Cardiac muscle cell (in vitro differentiated cells and primary cell): ENCODE data around the gene CCDC134. TPM values are rescaled to one million over a fixed set of nuclear protein-coding genes. Genes with fewer than 3 reads are reported as not detected.
A peak's percentile ranks its signal among the peaks of the same experiment; 100 is the strongest.

Experiments used
- DNase-seq, 2 donors: peaks; one replicate each; pipeline versions ENCODE4 v3.0.0 to v3.0.0-alpha.2; 2010 to 2017; ENCODE audit warnings: low read depth in 1 of 2, low spot score in 1 of 2
- H3K27ac ChIP-seq: fragments of 200-600 bp; sonication (generic); 2 replicates; pipeline ENCODE4 v1.5.1; 2016
- H3K27me3 ChIP-seq: fragments of 200-600 bp; sonication (generic); 2 replicates; pipeline ENCODE4 v1.6.0; 2016; ENCODE audit warnings: control low read depth
- H3K36me3 ChIP-seq: fragments of 200-600 bp; sonication (generic); 2 replicates; pipeline ENCODE4 v1.5.1; 2016; ENCODE audit warnings: control low read depth
- H3K4me1 ChIP-seq: fragments of 200-600 bp; sonication (generic); 2 replicates; pipeline ENCODE4 v1.8.1; 2017; ENCODE audit warnings: low read depth, mild to moderate bottlenecking, mixed run types
- H3K4me3 ChIP-seq: fragments of 200-600 bp; sonication (generic); 2 replicates; pipeline ENCODE4 v1.5.1; 2016; ENCODE audit warnings: mild to moderate bottlenecking
- H3K9me3 ChIP-seq: fragments of 200-600 bp; sonication (generic); 2 replicates; pipeline ENCODE4 v1.5.1; 2017; ENCODE audit warnings: low read depth, mild to moderate bottlenecking, control low read depth
- CTCF ChIP-seq: IDR thresholded peaks from 2 replicates; pipeline ENCODE4 v1.5.1; 2012; ENCODE audit warnings: low read depth, mild to moderate bottlenecking, low read length
- polyA plus RNA-seq: library from polyadenylated mRNA; unstranded; fragments of >200 nt; fragmentation: Nextera tagmentation; extraction: Ambion mirVana; gene quantifications from 2 replicates; pipeline ENCODE4 v1.2.1, GENCODE V29; 2016
- total RNA-seq: library from RNA; depleted of rRNA; stranded (reverse); fragments of >200 nt; gene quantifications from 2 replicates; pipeline ENCODE4 v1.2.3, GENCODE V29; 2016

Gene CCDC134
- total and polyA plus RNA-seq, 2 experiments from 2014 or later, result 11.5 to 19.3 TPM

- Histone ChIP-seq H3K9me3 (no peaks in the 10 kb centered on the region), H3K36me3 (no peaks in the 10 kb centered on the region), H3K27me3 (no peaks in the 10 kb centered on the region), H3K4me1 (no peaks in the 10 kb centered on the region), H3K27ac (no peak overlapping the region), H3K4me3 (no peak overlapping the region)
- no peak for DNase-seq
- TF ChIP-seq CTCF, result no peak
These were observed 13.1 kb upstream of the CCDC134 start for GRCh38 chr22:41787331-41787730.

- H3K27ac ChIP-seq, result no peak overlapping the region
- no peaks in the 10 kb centered on the region for H3K27me3 ChIP-seq
- H3K4me3 ChIP-seq, result no peak overlapping the region
- TF ChIP-seq CTCF, result no peak
- no peaks in the 10 kb centered on the region for H3K4me1 ChIP-seq
- no peaks in the 10 kb centered on the region for H3K36me3 ChIP-seq
- no peak for DNase-seq
- no peaks in the 10 kb centered on the region for H3K9me3 ChIP-seq
These were observed 6.6 kb upstream of the CCDC134 start for GRCh38 chr22:41793871-41794270.

- no peaks in the 10 kb centered on the region for H3K9me3 ChIP-seq
- no peak for DNase-seq
- H3K27ac ChIP-seq, result no peak overlapping the region
- TF ChIP-seq CTCF, result no peak
- H3K4me1 ChIP-seq, result peaks cover 12% of the 10 kb centered on the region
- H3K36me3 ChIP-seq, result no peaks in the 10 kb centered on the region
- no peak overlapping the region for H3K4me3 ChIP-seq
- no peaks in the 10 kb centered on the region for H3K27me3 ChIP-seq
These were observed 1.7 kb upstream of the CCDC134 start for GRCh38 chr22:41798736-41799135.

GRCh38 chr22:41799486-41800347 lies 762 bp upstream of the CCDC134 start:
- Histone ChIP-seq H3K4me3 (peak overlapping the region; percentile 52), H3K4me1 (peaks cover 12% of the 10 kb centered on the region), H3K27ac (peak overlapping the region; percentile 62), H3K9me3 (no peaks in the 10 kb centered on the region), H3K27me3 (no peaks in the 10 kb centered on the region), H3K36me3 (no peaks in the 10 kb centered on the region)
- TF ChIP-seq CTCF, result no peak
- DNase-seq, result peak; percentile 15 to 31

GRCh38 chr22:41801147-41801819 lies 804 bp downstream of the CCDC134 start:
- Histone ChIP-seq H3K4me3 (peak overlapping the region; percentile 52), H3K27me3 (no peaks in the 10 kb centered on the region), H3K36me3 (no peaks in the 10 kb centered on the region), H3K27ac (peak overlapping the region; percentile 62), H3K4me1 (peaks cover 12% of the 10 kb centered on the region), H3K9me3 (no peaks in the 10 kb centered on the region)
- no peak for DNase-seq
- TF ChIP-seq CTCF, result no peak
